ENCODE measurements around the gene GTPBP3.

Gene GTPBP3

GRCh38 chr19:17307876-17308377, 29.4 kb upstream of the GTPBP3 start:
- H4K91ac ChIP-seq (ENCODE audit: low read depth, low read length), result no peak overlapping the region
- no peak overlapping the region for H3K18ac ChIP-seq (ENCODE audit: low read length)
- H4K12ac ChIP-seq (ENCODE audit: low read depth, low read length), result no peak overlapping the region
- peak overlapping the region; percentile 18 for H3K27ac ChIP-seq (ENCODE audit: low read depth, low read length)
- H3K4ac ChIP-seq (ENCODE audit: low read depth, low read length), result no peak overlapping the region
- H3K9me3 ChIP-seq (ENCODE audit: insufficient read depth, low read depth, low read length), result peaks cover 2% of the 10 kb centered on the region
- no peak overlapping the region for H3K23ac ChIP-seq (ENCODE audit: low read length)
- H3K27me3 ChIP-seq (ENCODE audit: insufficient read depth, low read length), result no peaks in the 10 kb centered on the region
- H3K4me2 ChIP-seq (ENCODE audit: low read length), result no peak overlapping the region
- WGBS (ENCODE audit: extremely low coverage, insufficient coverage, insufficient read length), result no CpG with 5 or more reads among the region's 8 CpGs
- no peak overlapping the region for H3K14ac ChIP-seq (ENCODE audit: low read length)
- H3K36me3 ChIP-seq (ENCODE audit: control insufficient read depth in 1 of 2, insufficient read depth in 2 of 2, low read length in 2 of 2), result peaks cover 1 to 6% of the 10 kb centered on the region in 2 experiments
- peaks cover 21% of the 10 kb centered on the region for H3K79me2 ChIP-seq (ENCODE audit: control insufficient read depth, insufficient read depth, low read length, poor library complexity)
- H2BK120ac ChIP-seq (ENCODE audit: insufficient read depth, low read length, poor library complexity), result no peak overlapping the region
- H3K79me1 ChIP-seq (ENCODE audit: low read length), result peaks cover 31% of the 10 kb centered on the region
- H3K4me1 ChIP-seq (ENCODE audit: control insufficient read depth in 1 of 2, insufficient read depth in 2 of 2, low read length in 2 of 2), result peaks cover 37 to 50% of the 10 kb centered on the region in 2 experiments
- H3K4me3 ChIP-seq (ENCODE audit: low read depth, low read length), result no peak overlapping the region
- H2AK5ac ChIP-seq (ENCODE audit: low read length), result no peak overlapping the region
- peak in 1 of 2 donors; percentile 44 for DNase-seq
- no peak overlapping the region for H2BK12ac ChIP-seq (ENCODE audit: low read length)
- no peak overlapping the region for H2BK5ac ChIP-seq (ENCODE audit: low read depth, low read length, poor library complexity)
- H2AFZ ChIP-seq (ENCODE audit: insufficient read depth, low read length, poor library complexity), result no peak overlapping the region
- H4K8ac ChIP-seq (ENCODE audit: low read depth, low read length), result no peak overlapping the region
- no peak overlapping the region for H3K9ac ChIP-seq (ENCODE audit: low read length)

GRCh38 chr19:17309198-17309964, 28.0 kb upstream of the GTPBP3 start, which contains the start of gene DDA1:
Gene DDA1, plus strand, starts transcription at chr19:17309563. Its CDS starts 92 bp downstream, at chr19:17309655.
- H3K18ac ChIP-seq (ENCODE audit: low read length), result peak within 1 kb of the TSS; percentile 91
- peak within 1 kb of the TSS; percentile 96 for H3K4me3 ChIP-seq (ENCODE audit: low read depth, low read length)
- H3K4ac ChIP-seq (ENCODE audit: low read depth, low read length), result peak within 1 kb of the TSS; percentile 76
- H3K23ac ChIP-seq (ENCODE audit: low read length), result no peak within 1 kb of the TSS
- peak within 1 kb of the TSS; percentile 67 for H2BK120ac ChIP-seq (ENCODE audit: insufficient read depth, low read length, poor library complexity)
- H3K4me1 ChIP-seq (ENCODE audit: control insufficient read depth in 1 of 2, insufficient read depth in 2 of 2, low read length in 2 of 2), result peaks cover 33 to 45% of the 10 kb centered on the region in 2 experiments
- H4K91ac ChIP-seq (ENCODE audit: low read depth, low read length), result peak within 1 kb of the TSS; percentile 87
- peak within 1 kb of the TSS; percentile 83 for H2AFZ ChIP-seq (ENCODE audit: insufficient read depth, low read length, poor library complexity)
- H2BK12ac ChIP-seq (ENCODE audit: low read length), result peak within 1 kb of the TSS; percentile 27
- H3K4me2 ChIP-seq (ENCODE audit: low read length), result peak within 1 kb of the TSS; percentile 75
- peaks cover 13 to 20% of the 10 kb centered on the region in 2 experiments for H3K36me3 ChIP-seq (ENCODE audit: control insufficient read depth in 1 of 2, insufficient read depth in 2 of 2, low read length in 2 of 2)
- peak within 1 kb of the TSS; percentile 86 for H3K27ac ChIP-seq (ENCODE audit: low read depth, low read length)
- peak within 1 kb of the TSS; percentile 72 for H4K12ac ChIP-seq (ENCODE audit: low read depth, low read length)
- peaks cover 4% of the 10 kb centered on the region for H3K9me3 ChIP-seq (ENCODE audit: insufficient read depth, low read depth, low read length)
- no CpG with 5 or more reads among the region's 46 CpGs for WGBS (ENCODE audit: extremely low coverage, insufficient coverage, insufficient read length)
- peak within 1 kb of the TSS; percentile 85 for H3K14ac ChIP-seq (ENCODE audit: low read length)
- peak; percentile 100 for DNase-seq
- no peaks in the 10 kb centered on the region for H3K27me3 ChIP-seq (ENCODE audit: insufficient read depth, low read length)
- peaks cover 21% of the 10 kb centered on the region for H3K79me2 ChIP-seq (ENCODE audit: control insufficient read depth, insufficient read depth, low read length, poor library complexity)
- H3K79me1 ChIP-seq (ENCODE audit: low read length), result peaks cover 24% of the 10 kb centered on the region
- peak within 1 kb of the TSS; percentile 91 for H4K8ac ChIP-seq (ENCODE audit: low read depth, low read length)
- H2AK5ac ChIP-seq (ENCODE audit: low read length), result peak within 1 kb of the TSS; percentile 31
- peak within 1 kb of the TSS; percentile 90 for H3K9ac ChIP-seq (ENCODE audit: low read length)
- H2BK5ac ChIP-seq (ENCODE audit: low read depth, low read length, poor library complexity), result peak within 1 kb of the TSS; percentile 65

- peak overlapping the region; percentile 75 for H3K4me2 ChIP-seq (ENCODE audit: low read length)
- peak overlapping the region; percentile 31 for H2AK5ac ChIP-seq (ENCODE audit: low read length)
- peak overlapping the region; percentile 67 for H2BK120ac ChIP-seq (ENCODE audit: insufficient read depth, low read length, poor library complexity)
- H2BK12ac ChIP-seq (ENCODE audit: low read length), result peak overlapping the region; percentile 19
- H3K14ac ChIP-seq (ENCODE audit: low read length), result peak overlapping the region; percentile 85
- H4K91ac ChIP-seq (ENCODE audit: low read depth, low read length), result peak overlapping the region; percentile 87
- H3K27ac ChIP-seq (ENCODE audit: low read depth, low read length), result peak overlapping the region; percentile 86
- H3K79me1 ChIP-seq (ENCODE audit: low read length), result peaks cover 24% of the 10 kb centered on the region
- H4K12ac ChIP-seq (ENCODE audit: low read depth, low read length), result peak overlapping the region; percentile 72
- H3K4ac ChIP-seq (ENCODE audit: low read depth, low read length), result peak overlapping the region; percentile 76
- peak overlapping the region; percentile 91 for H4K8ac ChIP-seq (ENCODE audit: low read depth, low read length)
- no peaks in the 10 kb centered on the region for H3K27me3 ChIP-seq (ENCODE audit: insufficient read depth, low read length)
- H3K18ac ChIP-seq (ENCODE audit: low read length), result peak overlapping the region; percentile 91
- H3K9me3 ChIP-seq (ENCODE audit: insufficient read depth, low read depth, low read length), result peaks cover 4% of the 10 kb centered on the region
- peaks cover 21% of the 10 kb centered on the region for H3K79me2 ChIP-seq (ENCODE audit: control insufficient read depth, insufficient read depth, low read length, poor library complexity)
- WGBS (ENCODE audit: extremely low coverage, insufficient coverage, insufficient read length), result no CpG with 5 or more reads among the region's 23 CpGs
- H3K23ac ChIP-seq (ENCODE audit: low read length), result no peak overlapping the region
- H3K9ac ChIP-seq (ENCODE audit: low read length), result peak overlapping the region; percentile 90
- H3K4me3 ChIP-seq (ENCODE audit: low read depth, low read length), result peak overlapping the region; percentile 96
- H3K4me1 ChIP-seq (ENCODE audit: control insufficient read depth in 1 of 2, insufficient read depth in 2 of 2, low read length in 2 of 2), result peaks cover 33 to 39% of the 10 kb centered on the region in 2 experiments
- DNase-seq, result peak; percentile 73 to 77
- peaks cover 18 to 25% of the 10 kb centered on the region in 2 experiments for H3K36me3 ChIP-seq (ENCODE audit: control insufficient read depth in 1 of 2, insufficient read depth in 2 of 2, low read length in 2 of 2)
- H2BK5ac ChIP-seq (ENCODE audit: low read depth, low read length, poor library complexity), result peak overlapping the region; percentile 65
- H2AFZ ChIP-seq (ENCODE audit: insufficient read depth, low read length, poor library complexity), result peak overlapping the region; percentile 6
These were observed 27.3 kb upstream of the GTPBP3 start for GRCh38 chr19:17309965-17310461.

GRCh38 chr19:17311455-17312188, 25.7 kb upstream of the GTPBP3 start:
- H3K79me1 ChIP-seq (ENCODE audit: low read length), result peaks cover 14% of the 10 kb centered on the region
- H3K36me3 ChIP-seq (ENCODE audit: control insufficient read depth in 1 of 2, insufficient read depth in 2 of 2, low read length in 2 of 2), result peaks cover 28 to 35% of the 10 kb centered on the region in 2 experiments
- peak overlapping the region; percentile 46 for H3K4me2 ChIP-seq (ENCODE audit: low read length)
- H2BK5ac ChIP-seq (ENCODE audit: low read depth, low read length, poor library complexity), result peak overlapping the region; percentile 10
- peaks cover 14% of the 10 kb centered on the region for H3K79me2 ChIP-seq (ENCODE audit: control insufficient read depth, insufficient read depth, low read length, poor library complexity)
- peak overlapping the region; percentile 2 for H3K18ac ChIP-seq (ENCODE audit: low read length)
- H3K27me3 ChIP-seq (ENCODE audit: insufficient read depth, low read length), result no peaks in the 10 kb centered on the region
- no peak overlapping the region for H3K4ac ChIP-seq (ENCODE audit: low read depth, low read length)
- peak overlapping the region; percentile 2 for H3K14ac ChIP-seq (ENCODE audit: low read length)
- H2BK12ac ChIP-seq (ENCODE audit: low read length), result peak overlapping the region; percentile 63
- H3K4me1 ChIP-seq (ENCODE audit: control insufficient read depth in 1 of 2, insufficient read depth in 2 of 2, low read length in 2 of 2), result peaks cover 29 to 34% of the 10 kb centered on the region in 2 experiments
- H3K9ac ChIP-seq (ENCODE audit: low read length), result no peak overlapping the region
- H2BK120ac ChIP-seq (ENCODE audit: insufficient read depth, low read length, poor library complexity), result no peak overlapping the region
- H3K27ac ChIP-seq (ENCODE audit: low read depth, low read length), result peak overlapping the region; percentile 83
- WGBS (ENCODE audit: extremely low coverage, insufficient coverage, insufficient read length), result no CpG with 5 or more reads among the region's 11 CpGs
- H3K9me3 ChIP-seq (ENCODE audit: insufficient read depth, low read depth, low read length), result peaks cover 4% of the 10 kb centered on the region
- H2AK5ac ChIP-seq (ENCODE audit: low read length), result no peak overlapping the region
- H4K12ac ChIP-seq (ENCODE audit: low read depth, low read length), result no peak overlapping the region
- peak; percentile 99 for DNase-seq
- H4K8ac ChIP-seq (ENCODE audit: low read depth, low read length), result no peak overlapping the region
- no peak overlapping the region for H2AFZ ChIP-seq (ENCODE audit: insufficient read depth, low read length, poor library complexity)
- no peak overlapping the region for H3K23ac ChIP-seq (ENCODE audit: low read length)
- peak overlapping the region; percentile 61 for H4K91ac ChIP-seq (ENCODE audit: low read depth, low read length)
- peak overlapping the region; percentile 6 for H3K4me3 ChIP-seq (ENCODE audit: low read depth, low read length)
